ENCODE results near the gene CD2.

DNA sequence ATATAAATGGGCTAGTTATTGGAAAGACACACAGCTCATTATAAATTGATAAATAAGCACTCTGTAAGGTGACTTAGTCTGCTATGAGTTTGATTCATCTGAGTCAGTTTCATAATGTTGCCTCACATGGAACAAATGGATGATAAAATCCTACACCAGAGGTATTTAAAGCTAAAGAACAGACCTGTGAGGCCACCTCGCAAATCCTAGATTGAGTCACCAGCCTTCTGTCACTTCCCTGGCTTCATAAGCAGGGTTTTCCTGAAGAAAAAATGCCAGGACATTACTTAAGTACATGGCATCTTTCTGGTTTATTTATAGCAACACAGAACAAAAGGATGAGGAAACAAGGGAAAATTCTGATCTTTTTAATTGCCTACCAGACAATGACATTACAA, 18.4 kb downstream of the CD2 start:
- no peak for TF ChIP-seq CTCF (conservative IDR thresholded peaks at IDR 0.05 in 1 of 2, IDR thresholded peaks at IDR 0.05 in 1 of 2; ENCODE audit: low read depth in 1 of 2, low read length in 2 of 2)
- TF ChIP-seq EZH2 (IDR thresholded peaks at IDR 0.05; ENCODE audit: low read length, missing control alignments): no peak

Data from fibroblast of lung (primary cell).